Neuronal stem cell (in vitro differentiated cells): Measurements from ENCODE around the gene UPF1.

Experiments
- DNase-seq: peaks from one replicate; pipeline ENCODE4 v3.0.0-alpha.2; 2013; ENCODE audit warnings: low spot score
- H2AFZ ChIP-seq: one replicate; pipeline ENCODE4 v1.6.1; 2013; ENCODE audit warnings: mild to moderate bottlenecking, low read length, inconsistent platforms
- H2AK5ac ChIP-seq: 2 replicates; pipeline ENCODE4 v1.6.1; 2013; ENCODE audit warnings: low read depth, mild to moderate bottlenecking, inconsistent platforms, low read length, moderate library complexity, mixed read lengths
- H2BK120ac ChIP-seq: 2 replicates; pipeline ENCODE4 v1.6.1; 2013; ENCODE audit warnings: low read depth, mild to moderate bottlenecking, inconsistent platforms, low read length, moderate library complexity, mixed read lengths
- H2BK12ac ChIP-seq: one replicate; pipeline ENCODE4 v1.6.1; 2013; ENCODE audit warnings: low read length, inconsistent platforms
- H2BK15ac ChIP-seq: 2 replicates; pipeline ENCODE4 v1.6.1; 2013; ENCODE audit warnings: mild to moderate bottlenecking, low read length, inconsistent platforms, mixed read lengths
- H2BK5ac ChIP-seq: one replicate; pipeline ENCODE4 v1.6.1; 2013; ENCODE audit warnings: inconsistent platforms, mild to moderate bottlenecking, low read length, moderate library complexity
- H3K14ac ChIP-seq: one replicate; pipeline ENCODE4 v1.6.1; 2013; ENCODE audit warnings: low read length, inconsistent platforms
- H3K18ac ChIP-seq: 2 replicates; pipeline ENCODE4 v1.6.1; 2013; ENCODE audit warnings: low read length, inconsistent platforms
- H3K23ac ChIP-seq: 2 replicates; pipeline ENCODE4 v1.6.1; 2013; ENCODE audit warnings: low read depth, mild to moderate bottlenecking, mixed read lengths, low read length, inconsistent platforms; ENCODE audit not compliant: poor library complexity
- H3K27ac ChIP-seq: replicated peaks from 3 replicates; pipeline ENCODE4 v1.5.1; 2013; ENCODE audit warnings: low read length, inconsistent platforms
- H3K27me3 ChIP-seq, 3 experiments: 2 replicates each; pipeline ENCODE4 v1.6.1; 2013; ENCODE audit warnings: low read length in 3 of 3, mild to moderate bottlenecking in 2 of 3, inconsistent platforms in 1 of 3, low read depth in 1 of 3, mixed read lengths in 1 of 3, moderate library complexity in 1 of 3; ENCODE audit not compliant: control insufficient read depth in 3 of 3, insufficient read depth in 3 of 3
- H3K36me3 ChIP-seq, 2 donors: replicated peaks in 1 of 2; 2 replicates each; pipeline ENCODE4 v1.6.1; 2013; ENCODE audit warnings: low read length in 2 of 2; ENCODE audit not compliant: control insufficient read depth in 2 of 2, insufficient read depth in 2 of 2
- H3K4ac ChIP-seq: 2 replicates; pipeline ENCODE4 v1.6.1; 2013; ENCODE audit warnings: inconsistent platforms, mild to moderate bottlenecking, low read length, moderate library complexity
- H3K4me1 ChIP-seq, 2 donors: 1 replicate in 1 of 2; 2 replicates in 1 of 2; pipeline ENCODE4 v1.6.1; 2013; ENCODE audit warnings: low read length in 2 of 2, low read depth in 1 of 2; ENCODE audit not compliant: control insufficient read depth in 2 of 2, insufficient read depth in 1 of 2
- H3K4me2 ChIP-seq: one replicate; pipeline ENCODE4 v1.6.1; 2013; ENCODE audit warnings: mild to moderate bottlenecking, low read length, inconsistent platforms; ENCODE audit not compliant: insufficient read depth, poor library complexity, severe bottlenecking
- H3K4me3 ChIP-seq, 2 donors: 2 replicates each; pipeline ENCODE4 v1.5.1; 2013; ENCODE audit warnings: low read length in 2 of 2, mild to moderate bottlenecking in 2 of 2, inconsistent platforms in 1 of 2, moderate library complexity in 1 of 2
- H3K79me1 ChIP-seq: one replicate; pipeline ENCODE4 v1.6.1; 2013; ENCODE audit warnings: low read depth, mild to moderate bottlenecking, inconsistent platforms, low read length, moderate library complexity
- H3K9ac ChIP-seq: one replicate; pipeline ENCODE4 v1.6.1; 2013; ENCODE audit warnings: mild to moderate bottlenecking, low read depth, low read length, inconsistent platforms; ENCODE audit not compliant: poor library complexity
- H3K9me3 ChIP-seq, 2 donors: replicated peaks in 1 of 2; 2 replicates each; pipeline versions ENCODE3 to v1.6.1; 2013; ENCODE audit warnings: low read length in 2 of 2, mild to moderate bottlenecking in 2 of 2, inconsistent platforms in 1 of 2, low read depth in 1 of 2, mixed read lengths in 1 of 2, moderate library complexity in 1 of 2; ENCODE audit not compliant: control insufficient read depth in 2 of 2, insufficient read depth in 1 of 2
- H4K8ac ChIP-seq: one replicate; pipeline ENCODE4 v1.6.1; 2013; ENCODE audit warnings: low read depth, mild to moderate bottlenecking, inconsistent platforms, low read length, moderate library complexity
- H4K91ac ChIP-seq: one replicate; pipeline ENCODE4 v1.6.1; 2013; ENCODE audit warnings: low read length, low read depth, mild to moderate bottlenecking, inconsistent platforms; ENCODE audit not compliant: poor library complexity
- WGBS, 2 donors: extraction: QIAGEN DNeasy Blood & Tissue Kit; methylation state at CpG; one replicate each; pipeline ENCODE4 v1.1.7; 2013; ENCODE audit warnings: missing lambda C conversion rate in 2 of 2, mixed read lengths in 1 of 2; ENCODE audit not compliant: insufficient read length in 2 of 2, insufficient replicate concordance in 1 of 2; ENCODE audit errors: extremely low coverage in 2 of 2; 5-methylcytosine and 5-hydroxymethylcytosine counted together

The UPF1 gene

DNA sequence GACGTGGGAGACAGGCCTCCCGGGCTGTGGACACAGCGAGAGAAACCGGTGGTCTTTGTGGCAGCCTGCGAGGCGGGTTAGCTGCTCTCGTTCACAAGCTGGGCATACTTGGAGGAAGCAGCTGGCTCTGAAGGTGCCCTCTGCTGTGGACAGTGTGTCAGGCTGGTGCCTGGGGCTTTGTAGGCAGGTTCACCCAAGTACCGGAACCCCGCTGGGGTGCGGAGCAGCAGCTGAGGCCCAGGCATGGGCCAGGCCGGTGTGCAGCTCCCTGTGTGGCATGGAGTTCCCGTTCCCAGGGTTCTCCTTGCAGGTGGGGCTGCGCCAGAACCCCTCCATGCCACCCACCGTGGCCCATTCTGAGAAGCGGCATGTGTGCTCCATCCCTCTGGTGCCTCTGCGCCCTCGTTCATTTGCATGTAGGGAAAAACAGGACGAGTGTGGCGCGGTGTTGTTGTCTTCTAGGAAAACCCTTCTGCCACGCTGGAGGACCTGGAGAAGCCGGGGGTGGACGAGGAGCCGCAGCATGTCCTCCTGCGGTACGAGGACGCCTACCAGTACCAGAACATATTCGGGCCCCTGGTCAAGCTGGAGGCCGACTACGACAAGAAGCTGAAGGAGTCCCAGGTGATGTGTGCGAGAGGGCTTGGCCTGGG lies 20.0 kb downstream of the UPF1 start:
- Histone ChIP-seq H2BK5ac (no peak overlapping the region), H3K14ac (no peak overlapping the region), H2AFZ (no peak overlapping the region), H4K8ac (no peak overlapping the region), H3K4me1 (no peaks in the 10 kb centered on the region), H3K9me3 (no peaks in the 10 kb centered on the region), H3K27me3 (no peaks in the 10 kb centered on the region), H2BK15ac (no peak overlapping the region), H3K4me3 (no peak overlapping the region), H2BK12ac (no peak overlapping the region), H4K91ac (no peak overlapping the region), H3K9ac (no peak overlapping the region), H3K4ac (no peak overlapping the region), H3K18ac (no peak overlapping the region), H3K36me3 (peaks cover 70 to 96% of the 10 kb centered on the region in 2 donors), H3K23ac (no peak overlapping the region), H2BK120ac (no peak overlapping the region), H3K4me2 (no peak overlapping the region), H3K79me1 (peaks cover 20% of the 10 kb centered on the region), H3K27ac (no peak overlapping the region), H2AK5ac (no peak overlapping the region)
- WGBS, 2 donors, result no CpG with 5 or more reads among the region's 31 CpGs
- no peak for DNase-seq

DNA sequence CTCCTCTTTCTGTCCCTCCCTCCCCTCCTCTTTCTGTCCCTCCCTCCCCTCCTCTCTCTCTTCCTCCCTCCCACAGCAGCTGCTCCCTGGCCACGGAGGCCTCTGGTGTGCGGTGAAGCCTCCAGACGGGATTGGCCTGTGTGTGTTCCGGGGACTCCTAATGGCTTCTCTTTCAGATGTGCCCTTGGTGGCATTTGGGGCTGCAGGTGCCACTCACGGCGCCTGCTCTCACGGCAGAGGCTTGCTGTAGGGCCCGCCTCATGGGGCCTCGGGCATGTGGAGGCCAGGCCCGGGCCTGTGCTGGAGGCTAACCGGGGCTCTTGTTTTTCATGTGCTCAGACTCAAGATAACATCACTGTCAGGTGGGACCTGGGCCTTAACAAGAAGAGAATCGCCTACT lies 20.9 kb downstream of the UPF1 start:
- no peak overlapping the region for H2AK5ac ChIP-seq
- no peaks in the 10 kb centered on the region for H3K4me1 ChIP-seq
- peaks cover 78 to 100% of the 10 kb centered on the region in 2 donors for H3K36me3 ChIP-seq
- no peak overlapping the region for H3K9ac ChIP-seq
- no peak overlapping the region for H2AFZ ChIP-seq
- no peak overlapping the region for H4K8ac ChIP-seq
- DNase-seq, result no peak
- H3K23ac ChIP-seq, result no peak overlapping the region
- H3K9me3 ChIP-seq, result no peaks in the 10 kb centered on the region
- peaks cover 20% of the 10 kb centered on the region for H3K79me1 ChIP-seq
- H3K4me2 ChIP-seq, result no peak overlapping the region
- H3K14ac ChIP-seq, result no peak overlapping the region
- H2BK15ac ChIP-seq, result no peak overlapping the region
- H2BK120ac ChIP-seq, result no peak overlapping the region
- no peak overlapping the region for H3K4me3 ChIP-seq
- H2BK5ac ChIP-seq, result no peak overlapping the region
- no peak overlapping the region for H3K4ac ChIP-seq
- H4K91ac ChIP-seq, result no peak overlapping the region
- no peak overlapping the region for H3K18ac ChIP-seq
- H3K27me3 ChIP-seq, result no peaks in the 10 kb centered on the region
- no peak overlapping the region for H3K27ac ChIP-seq
- WGBS, 2 donors, result no CpG with 5 or more reads among the region's 12 CpGs
- no peak overlapping the region for H2BK12ac ChIP-seq

DNA sequence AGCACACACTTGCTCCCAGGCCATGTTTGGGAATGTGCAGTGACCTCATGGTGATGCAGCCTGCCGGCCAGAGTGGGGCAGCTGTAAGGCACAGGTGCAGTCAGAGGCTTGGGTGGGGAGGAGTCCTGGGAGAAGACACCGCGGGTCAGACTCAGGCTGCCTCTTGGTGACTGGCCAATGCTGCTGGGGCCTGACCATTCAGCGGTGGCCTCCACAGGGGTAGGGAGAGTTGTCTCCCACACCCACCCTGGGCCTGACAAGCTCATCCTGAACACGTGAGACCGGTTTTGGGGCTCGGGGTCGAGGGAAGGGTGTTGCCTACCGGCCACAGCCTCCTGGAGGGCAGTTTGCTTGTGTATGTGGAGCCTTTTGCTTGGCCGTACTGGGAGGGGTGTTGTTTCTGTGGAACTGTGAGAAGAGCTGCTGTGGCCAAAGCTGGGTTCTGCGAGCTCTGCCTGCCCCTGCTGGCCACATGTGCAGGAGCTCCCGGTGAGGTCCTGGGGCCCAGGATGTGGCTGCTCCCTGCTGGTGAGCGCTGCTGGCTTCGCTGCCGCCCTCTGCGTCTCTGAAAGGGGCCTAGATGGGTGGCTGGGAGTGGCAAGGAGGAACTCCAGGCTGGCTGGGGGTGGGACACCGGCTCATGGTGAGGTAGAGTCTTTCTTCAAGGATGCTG lies 22.1 kb downstream of the UPF1 start:
- no peak overlapping the region for H3K27ac ChIP-seq
- DNase-seq, result no peak
- no peak overlapping the region for H3K23ac ChIP-seq
- no peak overlapping the region for H2BK120ac ChIP-seq
- no peak overlapping the region for H2AFZ ChIP-seq
- no peak overlapping the region for H3K18ac ChIP-seq
- H4K8ac ChIP-seq, result no peak overlapping the region
- H3K9ac ChIP-seq, result peak overlapping the region; percentile 47
- H3K27me3 ChIP-seq, result no peaks in the 10 kb centered on the region
- H3K14ac ChIP-seq, result no peak overlapping the region
- H3K9me3 ChIP-seq, result no peaks in the 10 kb centered on the region
- no peak overlapping the region for H3K4me2 ChIP-seq
- no peak overlapping the region for H4K91ac ChIP-seq
- H2BK5ac ChIP-seq, result no peak overlapping the region
- H2BK12ac ChIP-seq, result no peak overlapping the region
- no peak overlapping the region for H2AK5ac ChIP-seq
- H2BK15ac ChIP-seq, result no peak overlapping the region
- no CpG with 5 or more reads among the region's 17 CpGs for WGBS, 2 donors
- no peak overlapping the region for H3K4me3 ChIP-seq
- H3K4me1 ChIP-seq, result no peaks in the 10 kb centered on the region
- H3K79me1 ChIP-seq, result peaks cover 18% of the 10 kb centered on the region
- peaks cover 82 to 100% of the 10 kb centered on the region in 2 donors for H3K36me3 ChIP-seq
- no peak overlapping the region for H3K4ac ChIP-seq

DNA sequence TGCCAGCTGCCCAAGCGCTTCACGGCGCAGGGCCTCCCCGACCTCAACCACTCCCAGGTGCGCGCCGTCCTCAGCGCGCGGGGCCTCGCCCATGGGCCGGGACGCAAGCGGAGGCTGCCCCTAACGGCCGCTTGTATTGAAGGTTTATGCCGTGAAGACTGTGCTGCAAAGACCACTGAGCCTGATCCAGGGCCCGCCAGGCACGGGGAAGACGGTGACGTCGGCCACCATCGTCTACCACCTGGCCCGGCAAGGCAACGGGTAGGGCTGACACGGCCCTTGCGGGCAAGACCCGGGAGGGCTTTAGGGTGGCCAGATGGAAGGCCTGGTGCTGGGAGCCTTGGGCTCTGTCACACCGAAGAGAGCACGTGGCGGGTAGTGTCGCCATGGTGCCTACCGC lies 23.2 kb downstream of the UPF1 start:
- Histone ChIP-seq H3K4me1 (no peaks in the 10 kb centered on the region), H2AFZ (no peak overlapping the region), H3K36me3 (peaks cover 87 to 100% of the 10 kb centered on the region in 2 donors), H3K23ac (no peak overlapping the region), H2AK5ac (no peak overlapping the region), H4K91ac (no peak overlapping the region), H3K4me2 (no peak overlapping the region), H2BK120ac (no peak overlapping the region), H3K4ac (no peak overlapping the region), H2BK5ac (no peak overlapping the region), H3K27ac (no peak overlapping the region), H4K8ac (no peak overlapping the region), H3K27me3 (no peaks in the 10 kb centered on the region), H3K14ac (no peak overlapping the region), H2BK12ac (peak overlapping the region; percentile 73), H3K18ac (no peak overlapping the region), H3K79me1 (peaks cover 10% of the 10 kb centered on the region), H3K4me3 (no peak overlapping the region), H3K9me3 (no peaks in the 10 kb centered on the region), H3K9ac (no peak overlapping the region), H2BK15ac (no peak overlapping the region)
- DNase-seq, result no peak
- no CpG with 5 or more reads among the region's 33 CpGs for WGBS, 2 donors
